ENCODE measurements around the gene HGFAC.

The HGFAC gene

DNA sequence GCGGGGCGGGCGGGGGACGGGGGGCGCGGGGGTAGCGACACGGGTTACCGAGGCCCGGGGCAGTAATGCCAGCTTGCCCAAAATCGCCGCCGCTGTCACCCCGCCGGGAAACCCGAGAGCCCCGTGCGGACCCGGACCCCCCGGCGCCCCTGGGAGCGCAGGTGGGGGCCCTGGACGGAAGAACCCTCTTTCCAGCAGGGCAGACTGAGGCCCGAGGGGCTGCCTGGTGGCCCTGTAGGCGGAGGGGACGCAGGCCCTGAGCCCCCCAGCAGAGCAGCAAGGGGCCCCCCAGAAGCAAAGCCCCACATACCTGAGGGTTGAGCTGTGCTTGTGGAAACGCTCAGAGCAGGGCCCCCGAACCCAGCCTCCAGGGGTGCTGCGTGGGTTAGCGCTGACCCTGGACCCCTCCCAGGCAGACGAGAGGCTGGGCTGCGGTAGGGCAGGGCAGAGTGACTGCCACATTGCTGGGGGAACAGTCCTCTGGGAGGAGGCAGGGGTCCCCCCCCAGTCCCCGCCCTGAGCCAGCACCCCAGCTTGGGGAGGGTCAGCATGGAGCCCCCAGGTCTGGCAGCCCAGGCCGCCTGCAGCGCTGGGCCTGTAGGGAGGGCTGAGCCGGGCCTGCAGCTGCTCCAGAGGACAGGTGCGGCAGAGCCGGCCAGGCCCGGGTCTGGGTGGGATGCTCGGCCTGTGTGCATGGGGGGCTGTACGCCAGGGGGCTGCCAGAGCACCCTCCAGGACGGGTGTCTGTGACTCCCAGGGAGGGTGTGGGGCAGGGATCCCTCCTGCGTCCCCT lies 22.0 kb downstream of the HGFAC start:
- no peak for DNase-seq (ENCODE audit: low read depth)
- H3K4me3 ChIP-seq (replicated peaks; ENCODE audit: low read depth, low read length) = no peak overlapping the region

DNA sequence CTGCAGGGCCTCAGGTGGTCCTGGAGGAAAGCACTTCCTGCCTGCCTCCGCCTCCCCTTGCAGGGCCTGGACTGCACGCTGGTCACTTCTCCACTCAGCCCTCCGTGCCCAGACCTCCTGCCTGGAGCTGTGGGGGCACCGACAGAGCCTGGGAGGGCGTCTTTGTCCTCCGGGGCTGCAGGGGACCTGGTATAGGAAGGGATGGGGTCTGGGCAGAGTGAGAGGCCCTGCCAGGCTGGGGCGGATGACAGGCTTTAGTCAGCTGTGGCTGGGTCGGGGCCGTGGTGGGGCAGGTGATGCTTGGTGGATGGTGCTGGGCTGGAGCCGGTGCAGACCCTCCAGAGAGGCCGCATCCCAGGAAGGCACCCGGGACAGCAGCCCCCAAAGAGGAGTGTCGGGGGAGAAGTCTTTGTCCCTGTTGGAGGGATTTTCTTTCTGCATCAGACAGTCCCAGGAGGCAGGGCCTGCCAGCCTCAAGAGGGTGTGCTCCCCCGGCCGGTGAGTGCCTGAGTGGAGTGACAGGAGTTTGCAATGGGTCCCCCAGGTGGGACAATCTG lies 22.7 kb downstream of the HGFAC start:
- TF ChIP-seq, protein P1, sequence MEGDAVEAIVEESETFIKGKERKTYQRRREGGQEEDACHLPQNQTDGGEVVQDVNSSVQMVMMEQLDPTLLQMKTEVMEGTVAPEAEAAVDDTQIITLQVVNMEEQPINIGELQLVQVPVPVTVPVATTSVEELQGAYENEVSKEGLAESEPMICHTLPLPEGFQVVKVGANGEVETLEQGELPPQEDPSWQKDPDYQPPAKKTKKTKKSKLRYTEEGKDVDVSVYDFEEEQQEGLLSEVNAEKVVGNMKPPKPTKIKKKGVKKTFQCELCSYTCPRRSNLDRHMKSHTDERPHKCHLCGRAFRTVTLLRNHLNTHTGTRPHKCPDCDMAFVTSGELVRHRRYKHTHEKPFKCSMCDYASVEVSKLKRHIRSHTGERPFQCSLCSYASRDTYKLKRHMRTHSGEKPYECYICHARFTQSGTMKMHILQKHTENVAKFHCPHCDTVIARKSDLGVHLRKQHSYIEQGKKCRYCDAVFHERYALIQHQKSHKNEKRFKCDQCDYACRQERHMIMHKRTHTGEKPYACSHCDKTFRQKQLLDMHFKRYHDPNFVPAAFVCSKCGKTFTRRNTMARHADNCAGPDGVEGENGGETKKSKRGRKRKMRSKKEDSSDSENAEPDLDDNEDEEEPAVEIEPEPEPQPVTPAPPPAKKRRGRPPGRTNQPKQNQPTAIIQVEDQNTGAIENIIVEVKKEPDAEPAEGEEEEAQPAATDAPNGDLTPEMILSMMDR (IDR thresholded peaks at IDR 0.05; ENCODE audit: low read length, missing control alignments) = no peak

More for the DNA sequence above, 22.0 kb downstream of the HGFAC start:
- TF ChIP-seq, protein P1 (IDR thresholded peaks at IDR 0.05; ENCODE audit: low read length, missing control alignments) = no peak

DNA sequence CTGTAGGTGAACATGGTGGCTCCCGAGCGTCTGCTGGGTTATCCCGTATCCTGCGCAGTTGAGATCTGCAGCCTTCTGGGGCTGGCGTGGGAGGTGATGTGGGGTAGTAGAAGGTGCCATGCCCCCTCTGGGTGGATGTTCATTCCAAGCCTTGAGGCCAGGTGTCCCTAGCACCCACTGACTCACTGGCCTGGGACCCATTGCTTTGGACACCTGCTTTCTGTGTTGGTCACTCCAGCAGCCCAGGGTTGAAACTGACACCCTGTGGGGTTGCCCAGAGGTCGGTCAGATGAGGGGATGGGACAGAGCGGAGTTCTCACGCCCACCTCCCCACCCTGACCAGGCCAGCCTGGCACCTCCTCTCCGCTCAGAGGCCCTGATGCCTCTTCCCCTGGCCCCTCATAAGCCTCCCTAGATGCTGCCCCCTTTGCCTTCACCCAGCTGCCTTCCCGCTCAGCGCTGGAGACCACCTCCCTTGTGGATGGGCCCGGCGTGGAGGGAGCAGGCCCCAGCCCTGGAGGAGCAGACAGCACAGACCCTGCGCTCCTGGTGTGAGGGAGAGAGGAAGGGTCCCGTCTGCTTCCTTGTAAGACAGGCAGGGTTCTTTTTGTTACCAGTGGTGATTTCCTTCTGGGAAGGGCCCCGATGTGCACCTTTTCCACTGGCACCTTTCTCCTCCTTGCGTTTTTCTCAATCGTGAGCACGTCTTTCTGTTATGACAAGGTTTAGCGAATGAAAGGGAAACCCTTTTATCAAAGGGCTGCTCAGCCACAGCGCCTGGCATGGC lies 23.3 kb downstream of the HGFAC start:
- H3K4me3 ChIP-seq (replicated peaks; ENCODE audit: low read depth, low read length) = no peak overlapping the region
- TF ChIP-seq, protein P1 (IDR thresholded peaks at IDR 0.05; ENCODE audit: low read length, missing control alignments) = no peak
- no peak for DNase-seq (ENCODE audit: low read depth)

More for the DNA sequence above, 22.7 kb downstream of the HGFAC start:
- DNase-seq (ENCODE audit: low read depth) = no peak
- H3K4me3 ChIP-seq (replicated peaks; ENCODE audit: low read depth, low read length) = no peak overlapping the region

DNA sequence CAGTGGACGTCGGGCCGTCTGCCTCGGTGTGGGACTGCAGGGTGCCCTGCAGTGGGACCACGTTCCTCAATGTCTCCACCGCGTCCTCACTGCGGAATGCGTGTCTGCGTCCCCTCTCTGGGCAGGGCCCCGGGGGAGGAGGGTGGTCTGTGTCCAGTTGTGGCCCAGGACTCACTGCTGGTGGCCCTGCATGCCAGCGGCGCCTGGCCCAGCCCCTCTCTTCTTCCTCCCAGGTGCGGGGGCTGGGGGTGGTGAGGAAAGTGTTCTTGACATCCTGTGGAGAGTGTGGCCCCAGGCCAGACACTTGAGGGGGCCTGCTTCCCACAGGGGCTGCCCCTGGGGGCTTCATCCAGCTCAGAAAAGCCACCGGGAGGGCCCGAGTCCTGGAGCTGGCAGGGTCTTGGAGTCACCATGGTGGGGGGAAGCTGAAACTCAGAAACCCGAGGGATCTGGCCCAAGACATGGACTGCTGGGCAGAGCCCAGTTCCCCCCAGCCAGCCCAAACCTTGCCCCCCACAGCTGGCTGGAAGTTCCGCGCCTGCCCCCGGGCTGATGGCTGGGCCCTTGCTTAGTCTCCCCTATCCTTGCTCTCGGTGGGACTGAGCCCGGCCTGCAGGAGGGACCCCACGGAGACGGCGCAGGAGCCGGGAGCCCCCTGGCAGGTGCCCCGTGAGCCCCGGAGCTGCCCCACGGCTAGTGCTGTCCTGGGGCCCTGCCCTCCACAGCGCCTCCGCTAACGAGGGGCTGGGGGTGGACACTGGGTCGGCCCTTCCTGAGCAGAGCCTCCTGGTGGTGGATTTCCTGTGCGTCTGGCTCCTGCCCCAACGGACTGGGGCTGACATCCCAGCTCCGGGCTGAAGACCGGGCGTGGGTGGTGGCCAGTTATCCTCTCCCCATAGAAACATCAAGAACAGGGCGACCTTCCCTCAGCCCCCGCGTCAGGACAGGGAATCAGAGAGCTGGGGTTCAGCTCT lies 24.2 kb downstream of the HGFAC start:
- H3K4me3 ChIP-seq (replicated peaks; ENCODE audit: low read depth, low read length) = no peak overlapping the region
- TF ChIP-seq, protein P1 (IDR thresholded peaks at IDR 0.05; ENCODE audit: low read length, missing control alignments) = peak; percentile 9
- DNase-seq (ENCODE audit: low read depth) = no peak

DNA sequence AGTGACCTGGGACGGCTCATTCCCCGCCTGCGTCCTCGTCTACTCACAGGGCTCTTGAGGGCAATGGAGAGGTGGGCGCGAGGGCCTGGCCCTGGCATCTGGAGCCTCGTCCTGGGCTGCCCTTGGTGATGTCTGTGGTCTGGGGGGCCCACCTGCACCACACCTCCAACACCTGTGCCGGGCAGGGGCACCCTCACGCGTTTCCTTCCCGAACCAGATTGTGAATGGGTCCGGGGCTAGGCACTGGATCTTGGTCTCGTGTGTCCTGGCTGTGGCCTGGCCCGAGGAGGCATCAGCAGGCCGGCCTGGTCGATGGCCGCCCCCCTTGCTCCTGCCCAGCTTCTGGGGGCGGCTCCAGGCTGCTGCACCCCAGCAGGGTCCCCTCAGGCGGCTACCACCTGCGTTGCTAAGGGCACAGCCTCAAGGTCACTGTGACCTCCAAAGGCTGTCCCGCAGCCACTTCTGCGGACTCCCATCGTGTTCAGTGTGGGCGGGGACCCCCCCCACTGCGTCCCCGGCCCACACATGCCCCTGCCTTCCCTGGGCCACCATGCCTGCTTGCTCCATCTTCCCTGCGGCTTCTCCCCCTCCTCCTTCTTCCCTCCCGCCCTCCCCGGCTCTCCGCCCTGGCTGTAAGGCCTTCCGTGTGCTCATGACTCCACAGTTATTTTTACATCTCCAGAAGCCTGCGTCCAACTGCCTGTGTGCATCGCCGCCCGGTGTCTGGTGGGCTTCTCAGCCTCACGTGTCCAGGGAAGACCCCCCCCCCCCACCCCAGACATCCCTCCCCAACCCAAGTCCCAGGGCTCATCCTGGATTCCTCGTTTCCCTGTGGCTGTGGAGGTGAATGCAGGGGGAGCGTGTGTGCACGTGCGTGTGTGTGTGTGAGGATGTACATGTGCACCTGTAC lies 25.2 kb downstream of the HGFAC start:
- no peak for DNase-seq (ENCODE audit: low read depth)

More for the DNA sequence above, 25.2 kb downstream of the HGFAC start:
- TF ChIP-seq, protein P1 (IDR thresholded peaks at IDR 0.05; ENCODE audit: low read length, missing control alignments) = no peak
- no peak overlapping the region for H3K4me3 ChIP-seq (replicated peaks; ENCODE audit: low read depth, low read length)

All from fibroblast of pulmonary artery (primary cell).